Upper lobe of right lung (tissue), 1 donor: ENCODE results near the gene GAPVD1. TPM values are rescaled to one million over a fixed set of nuclear protein-coding genes. Genes with fewer than 3 reads are reported as not detected.

Experiments
- ATAC-seq: fragments of 200-7000 bp; cut with Tn5 transposase; one replicate; pipeline ENCODE4 v1.9.1; 2020; ENCODE audit warnings: mild to moderate bottlenecking, moderate library complexity
- DNase-seq: peaks from one replicate; pipeline ENCODE4 v3.0.0-alpha.2; 2020
- H3K27ac ChIP-seq: fragments of 200-600 bp; one replicate; pipeline ENCODE4 v1.8.0; 2022
- H3K27me3 ChIP-seq: fragments of 200-600 bp; one replicate; pipeline ENCODE4 v1.8.0; 2022; ENCODE audit warnings: mild to moderate bottlenecking
- H3K36me3 ChIP-seq: fragments of 200-600 bp; one replicate; pipeline ENCODE4 v1.8.0; 2022
- H3K4me1 ChIP-seq: fragments of 200-600 bp; one replicate; pipeline ENCODE4 v1.8.0; 2022
- H3K4me3 ChIP-seq: fragments of 200-600 bp; one replicate; pipeline ENCODE4 v1.8.0; 2022; ENCODE audit warnings: mild to moderate bottlenecking
- H3K9me3 ChIP-seq: fragments of 200-600 bp; one replicate; pipeline ENCODE4 v1.8.0; 2022
- intact Hi-C: fragments of 100-400 bp; cut with DNase I; formaldehyde crosslinking; loops from one replicate; pipeline ENCODE4 v1.11.0; 2022
- total RNA-seq: library from RNA; stranded (reverse); fragmentation: NEBNext Ultra II Directional; extraction: Animal tissue kit (Norgen Biotek cat#: 25700); gene quantifications from one replicate; pipeline ENCODE4 v1.2.1, GENCODE V29; 2021
- TF ChIP-seq, protein P1 (sequence below): fragments of 200-600 bp; IDR thresholded peaks from one replicate; pipeline ENCODE4 v1.8.0; 2022; ENCODE audit warnings: antibody characterized with exemption
- donor health status: DM: no; HTN: yes; CAD: no; lungs with severe emphysema.

The GAPVD1 gene
- total RNA-seq, 1 donor from 2014 or later, result 68.9 TPM

DNA sequence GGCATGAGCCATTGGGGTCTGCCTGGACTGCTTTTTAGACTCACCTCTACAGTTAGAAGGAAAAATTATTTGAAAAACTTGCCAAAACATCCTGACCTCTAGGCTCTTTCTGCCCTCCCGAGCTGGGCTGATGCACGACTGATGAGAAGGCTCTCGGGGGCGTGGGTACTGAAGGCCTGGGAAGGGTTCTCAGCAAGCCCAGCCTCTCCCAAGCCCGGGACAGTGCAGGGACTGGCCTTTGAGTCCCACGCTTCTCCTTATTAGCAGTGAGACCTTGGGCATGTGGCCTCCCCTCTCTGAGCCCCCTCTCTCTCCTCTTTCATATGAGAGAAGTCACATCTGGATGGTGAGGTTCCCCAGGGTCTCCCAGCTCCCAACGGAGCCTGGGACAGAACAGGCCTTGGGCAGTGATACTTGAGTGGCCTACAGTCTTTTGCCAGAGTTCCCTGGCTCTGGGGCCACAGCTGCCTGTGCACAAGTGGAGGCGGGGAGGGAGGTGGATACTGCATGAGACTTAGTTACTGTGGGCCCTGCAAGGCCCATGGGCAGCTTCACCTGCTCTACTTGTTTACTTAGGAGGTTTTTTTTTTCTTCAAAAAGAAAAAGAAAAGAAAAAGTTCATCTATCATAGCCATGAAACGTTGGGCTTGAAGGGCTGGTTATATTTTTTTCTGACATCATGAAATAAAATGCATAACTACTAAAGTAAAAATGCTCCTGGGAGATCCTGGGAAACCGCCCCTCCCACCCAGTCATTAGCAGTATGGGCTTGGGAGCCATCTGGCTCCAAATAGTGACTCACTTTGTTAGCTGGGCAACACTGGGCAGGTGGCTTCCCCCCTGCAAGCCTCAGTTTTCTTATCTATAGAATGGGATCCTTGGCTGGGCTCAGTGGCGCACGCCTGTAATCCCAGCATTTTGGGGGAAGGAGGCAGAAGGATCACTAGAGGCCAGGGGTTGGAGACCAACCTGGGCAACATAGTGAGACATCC is 139.4 kb downstream of the GAPVD1 start:
- TF ChIP-seq, protein P1, sequence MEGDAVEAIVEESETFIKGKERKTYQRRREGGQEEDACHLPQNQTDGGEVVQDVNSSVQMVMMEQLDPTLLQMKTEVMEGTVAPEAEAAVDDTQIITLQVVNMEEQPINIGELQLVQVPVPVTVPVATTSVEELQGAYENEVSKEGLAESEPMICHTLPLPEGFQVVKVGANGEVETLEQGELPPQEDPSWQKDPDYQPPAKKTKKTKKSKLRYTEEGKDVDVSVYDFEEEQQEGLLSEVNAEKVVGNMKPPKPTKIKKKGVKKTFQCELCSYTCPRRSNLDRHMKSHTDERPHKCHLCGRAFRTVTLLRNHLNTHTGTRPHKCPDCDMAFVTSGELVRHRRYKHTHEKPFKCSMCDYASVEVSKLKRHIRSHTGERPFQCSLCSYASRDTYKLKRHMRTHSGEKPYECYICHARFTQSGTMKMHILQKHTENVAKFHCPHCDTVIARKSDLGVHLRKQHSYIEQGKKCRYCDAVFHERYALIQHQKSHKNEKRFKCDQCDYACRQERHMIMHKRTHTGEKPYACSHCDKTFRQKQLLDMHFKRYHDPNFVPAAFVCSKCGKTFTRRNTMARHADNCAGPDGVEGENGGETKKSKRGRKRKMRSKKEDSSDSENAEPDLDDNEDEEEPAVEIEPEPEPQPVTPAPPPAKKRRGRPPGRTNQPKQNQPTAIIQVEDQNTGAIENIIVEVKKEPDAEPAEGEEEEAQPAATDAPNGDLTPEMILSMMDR, result no peak
- intact Hi-C loops, result loop anchor here (10.0 kb wide), 2 partner anchors 234 to 834 kb away; no protein-coding TSS in a partner anchor

DNA sequence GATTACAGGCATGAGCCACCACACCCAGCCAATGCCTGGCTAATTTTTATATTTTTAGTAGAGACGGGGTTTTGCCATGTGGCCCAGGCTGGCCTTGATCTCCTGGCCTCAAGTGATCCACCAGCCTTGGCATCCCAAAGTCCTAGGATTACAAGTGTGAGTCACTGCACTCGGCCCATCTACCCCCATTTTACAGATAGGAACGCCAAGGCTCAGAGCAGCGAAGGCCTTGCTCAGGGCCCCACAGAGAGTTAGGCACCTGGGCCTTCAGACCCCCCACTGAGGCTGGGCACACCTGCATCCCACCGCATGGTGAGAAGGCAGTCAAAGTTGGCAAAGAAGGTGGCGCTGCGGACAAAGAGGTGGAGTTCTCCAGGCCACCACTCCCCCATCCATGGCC is 143.1 kb downstream of the GAPVD1 start:
- Histone ChIP-seq H3K36me3 (no peaks in the 10 kb centered on the region), H3K4me1 (peaks cover 4% of the 10 kb centered on the region), H3K9me3 (no peaks in the 10 kb centered on the region), H3K4me3 (no peak overlapping the region), H3K27ac (no peak overlapping the region), H3K27me3 (no peaks in the 10 kb centered on the region)
- TF ChIP-seq, protein P1, result no peak
- intact Hi-C loops, result loop anchor here (10.0 kb wide), 2 partner anchors 230 to 830 kb away; no protein-coding TSS in a partner anchor
- DNase-seq (no peak), ATAC-seq (no peak)

More for the DNA sequence above, 139.4 kb downstream of the GAPVD1 start:
- ATAC-seq (no peak), DNase-seq (no peak)
- no peak overlapping the region for H3K4me3 ChIP-seq
- no peaks in the 10 kb centered on the region for H3K36me3 ChIP-seq
- H3K27me3 ChIP-seq, result no peaks in the 10 kb centered on the region
- no peak overlapping the region for H3K27ac ChIP-seq
- no peaks in the 10 kb centered on the region for H3K9me3 ChIP-seq
- H3K4me1 ChIP-seq, result no peaks in the 10 kb centered on the region

DNA sequence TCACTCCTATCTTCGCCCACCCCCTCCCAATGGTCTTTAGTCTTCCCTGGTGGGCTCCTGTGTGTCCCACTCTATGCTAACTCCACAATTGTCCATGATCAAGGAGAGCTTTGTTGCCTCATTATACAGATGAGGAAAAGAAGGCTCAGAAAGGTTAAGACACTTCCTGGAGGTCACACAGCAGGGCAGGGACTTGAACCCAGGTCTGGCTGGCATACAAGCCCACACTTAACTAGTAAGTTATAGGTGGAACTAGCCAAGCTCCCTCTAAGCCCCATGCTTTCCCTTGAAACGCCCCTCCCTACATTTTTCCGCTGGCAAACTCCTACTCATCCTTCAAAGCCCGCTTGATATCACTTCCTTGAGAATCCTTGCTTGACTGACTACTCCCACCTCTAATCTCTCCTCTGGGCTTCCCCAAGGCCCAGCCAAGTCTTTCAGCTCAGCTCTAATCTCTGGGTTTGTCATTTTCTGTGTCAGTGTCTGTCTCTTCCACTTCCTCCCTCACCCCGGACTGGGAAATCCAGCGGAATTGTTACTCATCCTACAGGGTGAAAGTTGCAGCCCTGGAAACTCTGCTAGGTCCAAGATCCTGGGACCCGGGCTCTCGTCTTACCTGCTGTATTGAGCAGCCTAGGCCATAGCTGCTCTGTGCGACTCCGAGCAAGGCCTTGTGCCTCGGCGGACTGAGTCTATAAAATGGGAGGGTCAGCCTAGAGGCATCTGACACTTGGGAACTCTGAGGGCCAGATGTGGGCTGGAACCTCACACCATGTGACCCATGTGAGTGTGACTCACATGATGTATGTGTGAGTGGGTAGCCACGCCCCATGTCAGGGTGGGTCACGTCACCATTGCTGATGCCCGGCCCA is 144.5 kb downstream of the GAPVD1 start:
- DNase-seq (no peak), ATAC-seq (no peak)
- H3K4me1 ChIP-seq, result peaks cover 4% of the 10 kb centered on the region
- H3K4me3 ChIP-seq, result no peak overlapping the region
- intact Hi-C loops, result loop anchor here (10.0 kb wide), 2 partner anchors 229 to 829 kb away; no protein-coding TSS in a partner anchor
- H3K36me3 ChIP-seq, result no peaks in the 10 kb centered on the region
- no peaks in the 10 kb centered on the region for H3K9me3 ChIP-seq
- no peak overlapping the region for H3K27ac ChIP-seq
- H3K27me3 ChIP-seq, result no peaks in the 10 kb centered on the region
- TF ChIP-seq, protein P1, result no peak

DNA sequence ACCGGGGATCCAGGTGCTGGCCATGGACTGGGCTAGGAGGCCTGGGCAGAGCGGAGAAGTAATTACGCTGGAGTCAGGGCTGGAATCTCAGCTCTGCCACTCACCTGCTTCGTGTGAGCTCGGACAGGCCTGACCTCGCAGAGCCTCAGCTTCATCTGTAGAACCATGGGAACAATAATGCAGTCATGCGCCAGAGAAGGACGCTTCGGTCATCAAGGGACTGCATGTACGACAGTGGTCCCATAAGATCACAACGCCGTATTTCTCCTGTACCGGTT is 145.1 kb downstream of the GAPVD1 start:
- Histone ChIP-seq H3K27ac (no peak overlapping the region), H3K27me3 (no peaks in the 10 kb centered on the region), H3K9me3 (no peaks in the 10 kb centered on the region), H3K4me1 (peaks cover 4% of the 10 kb centered on the region), H3K36me3 (no peaks in the 10 kb centered on the region), H3K4me3 (no peak overlapping the region)
- intact Hi-C loops, result loop anchor here (10.0 kb wide), 2 partner anchors 228 to 828 kb away; no protein-coding TSS in a partner anchor
- TF ChIP-seq, protein P1, result no peak
- DNase-seq (no peak), ATAC-seq (no peak)

DNA sequence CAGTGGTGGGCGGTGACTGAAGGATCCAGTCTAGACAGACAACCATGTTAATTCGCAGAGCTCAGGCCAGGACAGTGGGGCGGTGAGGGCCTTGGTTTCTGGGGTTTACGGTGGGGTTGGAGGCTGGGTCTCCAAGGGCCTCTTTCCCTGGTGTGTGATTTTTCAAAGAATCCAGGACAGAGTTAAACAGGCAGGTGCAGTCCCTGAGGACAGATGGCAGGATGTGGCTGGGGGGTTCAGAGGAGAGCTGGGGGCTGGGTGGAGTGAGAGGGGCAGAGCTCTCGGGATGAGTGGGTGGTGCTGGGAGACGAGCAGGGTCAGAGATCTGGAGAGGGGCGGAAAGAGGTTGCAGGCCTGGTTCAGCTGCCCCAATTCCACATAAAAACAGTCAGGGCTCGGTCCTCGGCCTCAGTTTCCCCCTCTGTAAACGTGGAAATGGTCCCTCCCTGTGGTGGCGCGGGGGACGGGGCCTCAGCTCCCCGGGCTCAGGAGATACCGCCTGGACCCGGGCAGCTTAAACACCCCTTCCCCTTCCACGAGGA is 145.9 kb downstream of the GAPVD1 start:
- no peaks in the 10 kb centered on the region for H3K36me3 ChIP-seq
- no peaks in the 10 kb centered on the region for H3K27me3 ChIP-seq
- H3K9me3 ChIP-seq, result no peaks in the 10 kb centered on the region
- peaks cover 4% of the 10 kb centered on the region for H3K4me1 ChIP-seq
- ATAC-seq, result no peak
- DNase-seq, result no peak
- intact Hi-C loops, result loop anchor here (10.0 kb wide), 2 partner anchors 227 to 827 kb away; no protein-coding TSS in a partner anchor
- TF ChIP-seq, protein P1, result no peak
- H3K27ac ChIP-seq, result no peak overlapping the region
- H3K4me3 ChIP-seq, result peak overlapping the region; percentile 73
